ENCODE measurements around the gene FSHR. TPM values are rescaled to one million over a fixed set of nuclear protein-coding genes. Genes with fewer than 3 reads are reported as not detected.

The FSHR gene
- total RNA-seq, 1 experiment from 2014 or later: not detected

- ATAC-seq: no peak
- no peak overlapping the region for H3K4me2 ChIP-seq (ENCODE audit: low read length)
- no peaks in the 10 kb centered on the region for H3K79me2 ChIP-seq (ENCODE audit: low read length)
- TF ChIP-seq CTCF (conservative IDR thresholded peaks at IDR 0.05; ENCODE audit: low read depth, low read length) (no peak), EZH2phosphoT487 (IDR thresholded peaks at IDR 0.05; ENCODE audit: borderline replicate concordance, low read length) (no peak), EZH2 (IDR thresholded peaks at IDR 0.05; ENCODE audit: low read length, unreplicated experiment) (no peak)
- H2AFZ ChIP-seq (ENCODE audit: low read length): no peak overlapping the region
- H3K4me1 ChIP-seq (ENCODE audit: insufficient read depth, low read length): no peaks in the 10 kb centered on the region
- no peaks in the 10 kb centered on the region for H3K27me3 ChIP-seq (ENCODE audit: low read length)
- no peaks in the 10 kb centered on the region for H3F3A ChIP-seq (ENCODE audit: low read length, unreplicated experiment)
- no peaks in the 10 kb centered on the region for H3K9me2 ChIP-seq (replicated peaks; ENCODE audit: low read length)
- H3K9me3 ChIP-seq (ENCODE audit: low read length): no peaks in the 10 kb centered on the region
- H3K36me3 ChIP-seq (ENCODE audit: low read depth, low read length): no peaks in the 10 kb centered on the region
- no TSS peak for BruUV-seq (replicated peaks)
- ChIA-PET POLR2A (ENCODE audit: unreplicated experiment) (no interaction called here), CTCF (no interaction called here)
- intact Hi-C loops (cut with micrococcal nuclease): no loop called here
- H4K20me1 ChIP-seq (ENCODE audit: low read length): no peaks in the 10 kb centered on the region
- H3K27ac ChIP-seq (ENCODE audit: low read length): no peak overlapping the region
- H3K9ac ChIP-seq (ENCODE audit: low read length): no peak overlapping the region
- DNase-seq: no peak
- no peak overlapping the region for H3K4me3 ChIP-seq (ENCODE audit: low read length)
Observed at GRCh38 chr2:49102146-49102545, 52.2 kb downstream of the FSHR start.

- Histone ChIP-seq H4K20me1 (ENCODE audit: low read length) (no peaks in the 10 kb centered on the region), H3K9me2 (replicated peaks; ENCODE audit: low read length) (no peaks in the 10 kb centered on the region), H3K27ac (ENCODE audit: low read length) (no peak overlapping the region), H2AFZ (ENCODE audit: low read length) (no peak overlapping the region), H3K9me3 (ENCODE audit: low read length) (peaks cover 11% of the 10 kb centered on the region), H3K36me3 (ENCODE audit: low read depth, low read length) (no peaks in the 10 kb centered on the region), H3K4me3 (ENCODE audit: low read length) (no peak overlapping the region), H3F3A (ENCODE audit: low read length, unreplicated experiment) (no peaks in the 10 kb centered on the region), H3K27me3 (ENCODE audit: low read length) (no peaks in the 10 kb centered on the region), H3K79me2 (ENCODE audit: low read length) (no peaks in the 10 kb centered on the region), H3K4me1 (ENCODE audit: insufficient read depth, low read length) (no peaks in the 10 kb centered on the region), H3K9ac (ENCODE audit: low read length) (no peak overlapping the region), H3K4me2 (ENCODE audit: low read length) (no peak overlapping the region)
- ATAC-seq (no peak), DNase-seq (no peak)
- intact Hi-C loops (cut with micrococcal nuclease): no loop called here
- CTCF ChIA-PET: no interaction called here
- POLR2A ChIA-PET (ENCODE audit: unreplicated experiment): no interaction called here
- BruUV-seq (replicated peaks): no TSS peak
- TF ChIP-seq EZH2 (IDR thresholded peaks at IDR 0.05; ENCODE audit: low read length, unreplicated experiment): no peak
- no peak for TF ChIP-seq CTCF (conservative IDR thresholded peaks at IDR 0.05; ENCODE audit: low read depth, low read length)
- TF ChIP-seq EZH2phosphoT487 (IDR thresholded peaks at IDR 0.05; ENCODE audit: borderline replicate concordance, low read length): no peak
Observed at GRCh38 chr2:49080681-49081080, 73.6 kb downstream of the FSHR start.

- ATAC-seq (no peak), DNase-seq (no peak)
- H3K9me3 ChIP-seq (ENCODE audit: low read length): peaks cover 33% of the 10 kb centered on the region; the same call in 1 of the 2 replicates
- intact Hi-C loops (cut with micrococcal nuclease): no loop called here
- H4K20me1 ChIP-seq (ENCODE audit: low read length): no peaks in the 10 kb centered on the region
- no peaks in the 10 kb centered on the region for H3F3A ChIP-seq (ENCODE audit: low read length, unreplicated experiment)
- no peaks in the 10 kb centered on the region for H3K27me3 ChIP-seq (ENCODE audit: low read length)
- H3K36me3 ChIP-seq (ENCODE audit: low read depth, low read length): no peaks in the 10 kb centered on the region
- H3K4me3 ChIP-seq (ENCODE audit: low read length): no peak overlapping the region
- BruUV-seq (replicated peaks): no TSS peak
- H3K4me2 ChIP-seq (ENCODE audit: low read length): no peak overlapping the region
- TF ChIP-seq CTCF (conservative IDR thresholded peaks at IDR 0.05; ENCODE audit: low read depth, low read length): no peak
- no peak for TF ChIP-seq EZH2phosphoT487 (IDR thresholded peaks at IDR 0.05; ENCODE audit: borderline replicate concordance, low read length)
- no peak for TF ChIP-seq EZH2 (IDR thresholded peaks at IDR 0.05; ENCODE audit: low read length, unreplicated experiment)
- no peaks in the 10 kb centered on the region for H3K4me1 ChIP-seq (ENCODE audit: insufficient read depth, low read length)
- CTCF ChIA-PET: no interaction called here
- no peak overlapping the region for H2AFZ ChIP-seq (ENCODE audit: low read length)
- H3K9ac ChIP-seq (ENCODE audit: low read length): no peak overlapping the region
- POLR2A ChIA-PET (ENCODE audit: unreplicated experiment): no interaction called here
- H3K27ac ChIP-seq (ENCODE audit: low read length): no peak overlapping the region
- H3K79me2 ChIP-seq (ENCODE audit: low read length): no peaks in the 10 kb centered on the region
- H3K9me2 ChIP-seq (replicated peaks; ENCODE audit: low read length): no peaks in the 10 kb centered on the region
Observed at GRCh38 chr2:49070716-49071115, 83.6 kb downstream of the FSHR start.

Measured in PC-3 (cell line).